Measurements from ENCODE around the gene KLHL11. TPM values are rescaled to one million over a fixed set of nuclear protein-coding genes. Genes with fewer than 3 reads are reported as not detected.

Gene KLHL11
- 2.6 and 3.0 TPM in 2 replicates for polyA plus RNA-seq (2012; rRNA removed)
- 2.2 and 2.7 TPM in 2 replicates for polyA plus RNA-seq (2012; cell fraction: cytosol; rRNA removed)
- 2.0 and 2.9 TPM in 2 replicates for polyA plus RNA-seq (2012; cell fraction: nucleus; rRNA removed)

- H3K4me3 ChIP-seq (ENCODE audit: low read depth in 2 of 2, low read length in 1 of 2): peak within 1 kb of the TSS; percentile 91 to 95
- ChIA-PET CTCF (interaction anchor here (1.2 to 1.9 kb wide), 5 partner anchors 9 to 128 kb away, joined by 3 to 5 read pairs (median 4); partner anchors contain the start of gene P3H4), POLR2A (interaction anchor here (0.6 to 2.8 kb wide), 10 partner anchors 30 to 237 kb away, joined by 3 to 12 read pairs (median 4); partner anchors contain the start of genes DNAJC7, EIF1, FKBP10 and NT5C3B)
- H3K79me2 ChIP-seq (ENCODE audit: insufficient read depth): peaks cover 50% of the 10 kb centered on the region
- peaks cover 5 to 20% of the 10 kb centered on the region in 2 experiments; a peak in 2 of 4 replicates for H3K4me1 ChIP-seq (ENCODE audit: control insufficient read depth in 1 of 2, insufficient read depth in 2 of 2, low read depth in 1 of 2, low read length in 1 of 2)
- WGBS (ENCODE audit: low lambda C conversion rate): 1% methylated on average over 20 of the region's 90 CpGs
- no peaks in the 10 kb centered on the region for H3K9me3 ChIP-seq
- peak within 1 kb of the TSS; percentile 91 for H3K4me2 ChIP-seq
- peak within 1 kb of the TSS; percentile 92 for H3K9ac ChIP-seq
- no peaks in the 10 kb centered on the region for H3K27me3 ChIP-seq (ENCODE audit: insufficient read depth)
- H3K36me3 ChIP-seq (replicated peaks in 1 of 2; ENCODE audit: control insufficient read depth in 1 of 2, insufficient read depth in 2 of 2, low read length in 1 of 2): peaks cover 24 to 31% of the 10 kb centered on the region in 2 experiments
- H3K9me2 ChIP-seq: no peaks in the 10 kb centered on the region
- peaks cover 38% of the 10 kb centered on the region for H4K20me1 ChIP-seq (ENCODE audit: insufficient read depth)
- peak within 1 kb of the TSS; percentile 72 to 88 for H3K27ac ChIP-seq (ENCODE audit: low read depth in 2 of 2, low read length in 1 of 2)
- peak within 1 kb of the TSS; percentile 86 for H2AFZ ChIP-seq (ENCODE audit: low read depth)
- peak; percentile 96 for DNase-seq
- peaks cover 29% of the 10 kb centered on the region for H3F3A ChIP-seq (replicated peaks; ENCODE audit: insufficient read depth)
- TF ChIP-seq USF2 (IDR thresholded peaks at IDR 0.05; ENCODE audit: borderline replicate concordance, low read depth, low read length): no peak
- TF ChIP-seq GATA2 (CRISPR knock-in tag; IDR thresholded peaks at IDR 0.05): no peak
- 0 out of 2 replicates have a peak, but pooled peaks have one; percentile 31 for TF ChIP-seq RCOR1 (IDR thresholded peaks at IDR 0.05; ENCODE audit: low read length)
- TF ChIP-seq POLR2AphosphoS5 (IDR thresholded peaks at IDR 0.05; ENCODE audit: low read depth, low read length): peak; percentile 80; the same call in 1 of the 2 replicates
- TF ChIP-seq MXI1 (IDR thresholded peaks at IDR 0.05; ENCODE audit: low read depth, low read length): peak; percentile 83
- TF ChIP-seq PBX3 (IDR thresholded peaks at IDR 0.05): peak; percentile 24; the same call in 1 of the 2 replicates
- no peak for TF ChIP-seq IRF3 (IDR thresholded peaks at IDR 0.05; ENCODE audit: low read depth, low read length)
- no peak for TF ChIP-seq FOXJ3 (CRISPR knock-in tag; IDR thresholded peaks at IDR 0.05)
- peak; percentile 46; the same call in 1 of the 2 replicates for TF ChIP-seq REST (IDR thresholded peaks at IDR 0.05; ENCODE audit: low read depth, low read length)
- 0 out of 2 replicates have a peak, but pooled peaks have one; percentile 18 for TF ChIP-seq TEAD4 (IDR thresholded peaks at IDR 0.05; ENCODE audit: borderline replicate concordance, insufficient read depth)
- no peak; the same call in 1 of the 2 replicates for TF ChIP-seq RAD21 (IDR thresholded peaks at IDR 0.05; ENCODE audit: low read length)
- peak; percentile 96 for TF ChIP-seq TAF1 (IDR thresholded peaks at IDR 0.05; ENCODE audit: borderline replicate concordance, low read depth, low read length)
- TF ChIP-seq FOSL2 (IDR thresholded peaks at IDR 0.05; ENCODE audit: borderline replicate concordance, low read depth): no peak
- no peak for TF ChIP-seq RXRA (IDR thresholded peaks at IDR 0.05; ENCODE audit: borderline replicate concordance, low read depth)
- TF ChIP-seq EZH2phosphoT487 (IDR thresholded peaks at IDR 0.05; ENCODE audit: borderline replicate concordance, low read depth): no peak
- TF ChIP-seq NRF1 (IDR thresholded peaks at IDR 0.05; ENCODE audit: low read depth, low read length): peak; percentile 84
- TF ChIP-seq TCF12 (IDR thresholded peaks at IDR 0.05): peak; percentile 10; the same call in 1 of the 2 replicates
- TF ChIP-seq GABPA (IDR thresholded peaks at IDR 0.05; ENCODE audit: low read depth): no peak
- no peak for TF ChIP-seq JUND (IDR thresholded peaks at IDR 0.05)
- peak in 1 of 2 experiments; percentile 44; a peak in 1 of 4 replicates for TF ChIP-seq EP300 (IDR thresholded peaks at IDR 0.05; ENCODE audit: borderline replicate concordance in 1 of 2, low read depth in 1 of 2, low read length in 1 of 2)
- TF ChIP-seq CHD2 (IDR thresholded peaks at IDR 0.05; ENCODE audit: low read length, partially characterized antibody): peak; percentile 59
- peak; percentile 66; the same call in 1 of the 2 replicates for TF ChIP-seq SIN3A (IDR thresholded peaks at IDR 0.05; ENCODE audit: borderline replicate concordance, low read depth, low read length)
- no peak for TF ChIP-seq MAX (IDR thresholded peaks at IDR 0.05; ENCODE audit: low read depth)
Observed at GRCh38 chr17:41864836-41865595, at the start of gene KLHL11. TSS of gene KLHL11 (minus strand) at chr17:41865423. CDS start at chr17:41865370, 53 bp downstream.
